ENCODE data around the gene DAPK2. TPM values are rescaled to one million over a fixed set of nuclear protein-coding genes. Genes with fewer than 3 reads are reported as not detected.

The DAPK2 gene
- total RNA-seq, 1 donor from 2014 or later = 1.6 TPM

- H3K9me3 Mint-ChIP-seq (ENCODE audit: low read depth) = no peaks in the 10 kb centered on the region
- peaks cover 42% of the 10 kb centered on the region for H3K4me1 Mint-ChIP-seq (ENCODE audit: low read depth)
- peak overlapping the region; percentile 50 for H3K27ac Mint-ChIP-seq (ENCODE audit: unreplicated experiment)
- DNase-seq (ENCODE audit: low spot score) = no peak
- H3K4me3 Mint-ChIP-seq (ENCODE audit: unreplicated experiment) = no peak overlapping the region
- no peaks in the 10 kb centered on the region for H3K27me3 Mint-ChIP-seq (ENCODE audit: low read depth)
- TF ChIP-seq CTCF (IDR thresholded peaks at IDR 0.05) = peak; percentile 75
- H3K36me3 Mint-ChIP-seq (ENCODE audit: low read depth) = no peaks in the 10 kb centered on the region
These were observed 130.2 kb downstream of the DAPK2 start for GRCh38 chr15:63915873-63916771.

GRCh38 chr15:63915209-63915872 is 130.9 kb downstream of the DAPK2 start:
- peak overlapping the region; percentile 27 for H3K27ac Mint-ChIP-seq (ENCODE audit: unreplicated experiment)

GRCh38 chr15:63913786-63914315 is 132.4 kb downstream of the DAPK2 start:
- DNase-seq (ENCODE audit: low spot score) = no peak
- no peaks in the 10 kb centered on the region for H3K9me3 Mint-ChIP-seq (ENCODE audit: low read depth)
- no peak overlapping the region for H3K27ac Mint-ChIP-seq (ENCODE audit: unreplicated experiment)
- TF ChIP-seq CTCF (IDR thresholded peaks at IDR 0.05) = no peak
- no peak overlapping the region for H3K4me3 Mint-ChIP-seq (ENCODE audit: unreplicated experiment)
- peaks cover 52% of the 10 kb centered on the region for H3K4me1 Mint-ChIP-seq (ENCODE audit: low read depth)
- H3K36me3 Mint-ChIP-seq (ENCODE audit: low read depth) = no peaks in the 10 kb centered on the region
- H3K27me3 Mint-ChIP-seq (ENCODE audit: low read depth) = no peaks in the 10 kb centered on the region

More at GRCh38 chr15:63915209-63915872, 130.9 kb downstream of the DAPK2 start:
- no peak overlapping the region for H3K4me3 Mint-ChIP-seq (ENCODE audit: unreplicated experiment)
- H3K36me3 Mint-ChIP-seq (ENCODE audit: low read depth) = no peaks in the 10 kb centered on the region
- H3K27me3 Mint-ChIP-seq (ENCODE audit: low read depth) = no peaks in the 10 kb centered on the region
- DNase-seq (ENCODE audit: low spot score) = no peak
- peaks cover 37% of the 10 kb centered on the region for H3K4me1 Mint-ChIP-seq (ENCODE audit: low read depth)
- no peaks in the 10 kb centered on the region for H3K9me3 Mint-ChIP-seq (ENCODE audit: low read depth)
- no peak for TF ChIP-seq CTCF (IDR thresholded peaks at IDR 0.05)

GRCh38 chr15:63913336-63913735 is 132.9 kb downstream of the DAPK2 start:
- DNase-seq (ENCODE audit: low spot score) = no peak
- H3K27ac Mint-ChIP-seq (ENCODE audit: unreplicated experiment) = no peak overlapping the region
- TF ChIP-seq CTCF (IDR thresholded peaks at IDR 0.05) = no peak
- no peak overlapping the region for H3K4me3 Mint-ChIP-seq (ENCODE audit: unreplicated experiment)
- H3K27me3 Mint-ChIP-seq (ENCODE audit: low read depth) = no peaks in the 10 kb centered on the region
- no peaks in the 10 kb centered on the region for H3K9me3 Mint-ChIP-seq (ENCODE audit: low read depth)
- H3K4me1 Mint-ChIP-seq (ENCODE audit: low read depth) = peaks cover 56% of the 10 kb centered on the region
- H3K36me3 Mint-ChIP-seq (ENCODE audit: low read depth) = no peaks in the 10 kb centered on the region

GRCh38 chr15:63912061-63912615 is 134.1 kb downstream of the DAPK2 start:
- Mint-ChIP-seq H3K4me3 (ENCODE audit: unreplicated experiment) (no peak overlapping the region), H3K36me3 (ENCODE audit: low read depth) (no peaks in the 10 kb centered on the region), H3K27me3 (ENCODE audit: low read depth) (no peaks in the 10 kb centered on the region), H3K27ac (ENCODE audit: unreplicated experiment) (no peak overlapping the region), H3K4me1 (ENCODE audit: low read depth) (peaks cover 52% of the 10 kb centered on the region), H3K9me3 (ENCODE audit: low read depth) (no peaks in the 10 kb centered on the region)
- TF ChIP-seq CTCF (IDR thresholded peaks at IDR 0.05) = no peak
- DNase-seq (ENCODE audit: low spot score) = no peak

All from chondrocyte (in vitro differentiated cells).